ENCODE measurements around the gene VIPR2.
"Not testable (repeated sequence)": the region's sequence is repeated elsewhere in the genome, so short reads cannot be mapped to it uniquely, and the experiment has no call there.

VIPR2 gene

DNA sequence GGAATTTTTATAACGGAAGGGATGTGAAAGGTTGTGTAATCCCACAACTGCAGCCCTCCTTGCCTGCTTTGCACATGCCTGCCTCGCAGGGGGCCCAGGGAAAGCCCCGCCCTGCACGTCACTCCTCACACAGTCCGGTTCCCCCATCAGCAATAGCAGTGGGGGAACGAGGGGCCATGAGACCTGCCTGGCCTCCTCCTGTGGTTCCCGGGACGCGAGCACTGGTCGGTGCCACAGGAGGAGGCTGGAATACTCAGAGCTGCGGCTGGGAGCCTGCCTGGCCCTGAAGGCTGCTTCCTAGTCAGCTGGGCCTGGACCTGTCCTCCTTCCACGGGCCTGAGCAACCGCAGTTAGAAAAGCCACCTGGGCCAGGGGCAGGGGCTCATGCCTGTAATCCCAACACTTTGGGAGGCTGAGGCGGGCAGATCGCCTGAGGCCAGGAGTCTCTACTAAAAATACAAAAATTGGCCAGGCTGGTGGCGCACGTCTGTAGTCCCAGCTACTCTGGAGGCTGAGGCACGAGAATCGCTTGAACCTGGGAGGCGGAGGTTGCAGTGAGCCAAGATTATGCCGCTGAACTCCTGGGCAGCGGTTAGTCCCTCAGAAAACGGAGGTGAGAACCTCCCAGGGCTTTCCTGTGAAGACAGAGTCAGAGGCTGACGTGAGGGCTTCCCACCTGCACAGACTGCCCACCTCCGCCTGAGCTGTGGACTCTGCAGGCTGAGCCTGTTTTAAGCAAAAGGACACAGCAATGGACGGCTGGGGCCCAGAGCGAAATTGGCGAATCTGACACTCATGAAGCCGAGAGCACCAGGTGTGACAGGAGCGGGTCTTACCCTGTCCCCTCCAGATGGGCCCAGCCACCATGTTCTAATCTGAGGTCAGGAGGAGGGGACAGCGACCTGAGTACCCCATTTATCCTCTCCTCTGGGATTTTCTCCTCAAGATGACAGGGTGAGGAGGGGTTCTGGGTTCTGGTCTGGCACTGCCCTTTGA is 52.9 kb downstream of the VIPR2 start:
- no peak for DNase-seq (ENCODE audit: low spot score)

DNA sequence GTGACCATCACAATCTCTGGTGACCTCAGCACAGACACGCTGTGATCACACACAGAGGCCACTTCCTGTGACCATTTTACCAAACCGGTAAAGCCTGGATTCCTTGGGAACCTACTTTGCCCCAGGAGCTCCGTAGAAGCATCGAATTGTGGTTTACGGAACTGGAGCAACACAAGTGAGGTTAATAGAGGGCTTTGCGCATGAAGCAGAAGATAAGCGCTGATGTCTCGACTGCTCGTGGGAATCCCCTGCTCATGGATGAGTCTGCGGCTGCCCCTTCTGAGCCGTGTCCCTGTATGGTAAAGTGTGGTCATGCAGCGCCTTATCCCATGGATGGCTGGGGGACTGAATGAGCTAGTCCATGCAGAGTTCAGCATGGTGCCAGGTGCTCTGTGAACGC is 53.6 kb downstream of the VIPR2 start:
- DNase-seq (ENCODE audit: low spot score): no peak

DNA sequence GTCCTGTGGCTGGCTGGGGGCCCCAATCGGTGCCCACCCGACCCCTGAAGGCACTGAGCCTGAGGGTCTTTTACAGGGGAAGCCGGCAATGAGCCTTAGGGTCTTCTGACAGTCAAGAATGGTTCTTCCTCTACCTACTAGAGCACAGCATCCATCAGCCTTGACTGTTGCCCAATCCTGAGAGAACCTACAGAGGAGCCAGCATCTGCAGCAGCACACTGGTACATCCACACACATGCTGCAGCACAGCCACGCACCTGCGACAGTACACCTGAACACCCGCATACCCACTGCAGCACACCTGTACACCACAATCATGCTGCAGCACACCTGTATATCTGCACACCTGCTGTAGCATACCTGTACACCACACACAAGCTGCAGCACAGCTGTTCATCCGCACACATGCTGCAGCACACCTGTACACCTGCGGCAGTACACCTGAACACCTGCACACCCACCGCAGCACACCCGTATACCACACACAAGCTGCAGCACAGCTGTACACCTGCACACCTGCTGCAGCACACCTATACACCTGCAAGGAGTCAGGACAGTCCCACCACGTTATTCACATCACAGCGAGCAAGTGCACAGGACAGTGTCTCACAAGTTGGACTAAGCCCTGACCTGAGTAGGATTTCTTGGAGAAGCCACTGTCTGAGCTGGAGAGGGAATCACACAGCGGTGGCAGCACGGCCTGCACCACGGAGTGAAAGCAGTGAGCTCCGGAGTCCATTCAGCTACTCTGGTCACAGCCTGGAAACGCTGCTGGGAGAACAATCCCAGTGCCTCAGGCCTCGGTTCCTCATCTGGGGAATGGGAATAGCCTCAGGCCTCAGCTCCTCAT is 56.4 kb downstream of the VIPR2 start:
- no peak for DNase-seq (ENCODE audit: low spot score)

DNA sequence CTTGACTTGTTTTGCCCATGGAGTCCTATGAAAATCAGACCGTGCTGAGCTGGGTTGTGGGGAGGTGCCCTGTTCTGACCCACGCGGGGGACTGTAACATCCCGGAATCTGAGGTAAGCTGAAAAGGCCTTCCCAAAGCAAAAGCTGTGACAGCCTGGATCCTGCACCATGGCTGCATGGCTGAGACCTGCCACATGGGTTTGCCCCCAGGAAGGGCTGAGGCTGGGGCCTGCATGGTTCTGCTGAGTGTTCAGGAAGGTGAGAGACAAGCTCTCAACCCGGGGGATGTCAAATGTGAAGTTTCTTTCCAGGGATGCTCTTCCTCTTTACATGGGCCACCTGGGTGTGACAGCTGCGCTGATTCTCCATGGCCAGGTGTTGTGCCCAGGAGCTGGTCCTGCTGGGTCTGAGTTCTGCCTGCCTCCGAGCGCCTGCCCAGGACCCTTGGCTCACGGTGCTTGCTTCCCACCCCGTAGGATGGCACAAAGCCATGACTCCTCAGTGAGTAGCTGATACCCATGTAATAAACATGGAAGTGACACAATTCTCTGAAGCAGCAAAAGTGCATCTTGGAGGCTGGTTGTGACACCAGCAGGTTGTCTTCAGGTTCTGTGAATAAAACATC is 58.3 kb downstream of the VIPR2 start:
- DNase-seq (ENCODE audit: low spot score): no peak

DNA sequence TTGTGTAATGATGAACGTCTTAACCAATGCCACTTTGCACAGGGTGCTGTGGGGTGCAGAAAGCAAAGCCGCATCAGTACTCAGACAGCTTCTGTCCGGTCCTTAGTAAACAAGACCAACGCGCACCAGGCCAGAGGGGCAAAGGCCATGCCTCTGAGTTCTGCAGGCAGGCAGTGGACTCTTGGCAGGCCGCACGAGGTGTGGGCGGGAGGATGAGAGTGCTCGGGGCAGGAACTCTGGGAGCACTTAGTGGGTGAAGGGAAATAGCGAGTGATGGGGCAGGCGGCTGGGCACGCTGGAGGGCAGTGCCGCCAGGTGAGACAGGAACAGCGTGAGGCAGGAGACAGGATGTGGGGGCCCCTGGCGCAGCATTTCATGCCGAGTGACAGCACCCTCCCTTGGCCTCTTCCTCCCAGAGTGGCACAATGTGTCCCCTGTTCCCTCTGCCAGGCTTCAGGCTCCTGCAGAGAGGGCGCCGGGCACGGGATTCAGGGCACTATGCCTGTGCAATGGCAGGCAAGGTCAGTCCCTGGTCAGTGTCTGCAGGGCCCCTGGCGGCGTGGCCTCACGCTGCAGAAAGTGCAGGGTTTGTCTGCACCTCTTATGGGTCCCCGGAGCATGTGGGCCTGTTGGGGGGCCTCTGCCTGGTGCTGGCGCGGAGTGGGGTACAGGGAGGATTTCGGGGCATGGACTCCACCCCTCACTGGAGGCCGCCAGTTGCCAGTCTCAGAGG is 60.4 kb downstream of the VIPR2 start:
- no peak for DNase-seq (ENCODE audit: low spot score)

DNA sequence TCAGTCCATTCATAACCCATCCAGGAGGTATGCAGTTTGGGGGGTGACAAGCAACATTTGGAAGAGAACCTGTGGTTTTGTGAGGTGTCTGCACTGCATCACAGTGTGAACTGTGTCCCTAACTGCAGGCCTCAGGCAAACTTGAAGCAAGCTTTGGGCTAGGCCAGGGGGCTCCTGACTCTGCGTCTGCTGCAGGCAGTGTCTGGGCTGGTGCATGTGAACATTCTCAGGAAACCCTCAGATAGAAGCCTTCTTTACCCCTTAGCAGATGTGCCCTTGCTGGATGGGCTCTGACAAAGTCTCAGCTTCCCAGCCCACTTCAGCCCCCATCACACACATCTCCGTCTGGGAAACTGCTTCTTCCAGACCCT is 61.0 kb downstream of the VIPR2 start:
- no peak for DNase-seq (ENCODE audit: low spot score)

DNA sequence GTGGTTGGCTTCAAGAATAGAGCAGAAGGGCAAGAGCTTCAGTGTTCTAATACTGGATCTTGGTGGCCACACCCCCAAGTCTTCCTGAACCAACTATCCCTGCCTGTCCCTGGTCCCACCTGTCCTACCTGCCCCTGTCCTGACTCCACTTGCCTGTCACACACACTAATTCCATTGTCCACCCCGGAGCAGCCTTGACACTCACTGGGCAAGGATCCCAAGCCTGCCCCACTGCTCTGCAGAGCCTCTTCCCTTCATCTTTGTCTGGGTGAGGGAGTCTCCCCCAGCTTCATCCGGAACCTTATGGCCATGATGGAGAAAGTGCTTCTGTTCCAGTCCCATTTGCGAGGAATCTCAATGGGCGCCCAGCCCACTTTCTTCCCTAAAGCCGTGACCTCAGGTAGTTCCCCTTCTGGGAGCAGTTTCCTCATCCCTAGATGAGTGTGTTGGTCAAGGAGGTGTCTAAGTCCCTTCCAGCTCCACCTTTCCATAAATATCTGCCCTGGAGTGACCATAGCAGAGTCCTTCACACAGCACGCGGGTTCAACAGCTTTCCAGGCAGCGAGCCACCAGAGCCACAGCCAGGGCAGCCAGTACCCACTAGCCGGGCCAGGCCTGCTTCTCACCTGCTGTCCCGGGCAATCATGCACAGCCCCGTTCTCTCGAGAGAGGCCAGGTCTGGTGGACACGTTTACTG is 61.5 kb downstream of the VIPR2 start:
- no peak for DNase-seq (ENCODE audit: low spot score)

DNA sequence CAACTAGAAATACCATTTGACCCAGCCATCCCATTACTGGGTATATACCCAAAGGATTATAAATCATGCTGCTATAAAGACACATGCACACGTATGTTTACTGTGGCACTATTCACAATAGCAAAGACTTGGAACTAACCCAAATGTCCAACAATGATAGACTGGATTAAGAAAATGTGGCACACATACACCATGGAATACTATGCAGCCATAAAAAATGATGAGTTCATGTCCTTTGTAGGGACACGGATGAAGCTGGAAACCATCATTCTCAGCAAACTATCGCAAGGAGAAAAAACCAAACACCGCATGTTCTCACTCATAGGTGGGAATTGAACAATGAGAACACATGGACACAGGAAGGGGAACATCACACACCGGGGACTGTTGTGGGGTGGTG is 62.6 kb downstream of the VIPR2 start:
- DNase-seq (ENCODE audit: low spot score): not testable (repeated sequence)

DNA sequence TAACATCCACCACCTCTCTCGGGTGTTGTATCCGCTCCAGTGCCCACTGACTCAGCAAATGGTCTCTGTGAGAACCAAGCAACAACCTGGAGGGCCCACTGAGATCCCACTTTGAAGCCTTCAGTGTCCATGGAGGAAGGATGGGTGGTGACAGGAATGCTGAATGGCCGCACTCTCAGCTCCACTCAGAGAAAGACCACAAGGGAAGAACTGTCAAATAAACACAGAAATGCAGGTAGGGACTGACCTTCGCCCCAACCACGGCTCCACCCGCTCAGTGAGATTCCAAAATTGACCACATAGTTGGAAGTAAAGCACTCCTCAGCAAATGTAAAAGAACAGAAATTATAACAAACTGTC is 65.8 kb downstream of the VIPR2 start:
- DNase-seq (ENCODE audit: low spot score): no peak

DNA sequence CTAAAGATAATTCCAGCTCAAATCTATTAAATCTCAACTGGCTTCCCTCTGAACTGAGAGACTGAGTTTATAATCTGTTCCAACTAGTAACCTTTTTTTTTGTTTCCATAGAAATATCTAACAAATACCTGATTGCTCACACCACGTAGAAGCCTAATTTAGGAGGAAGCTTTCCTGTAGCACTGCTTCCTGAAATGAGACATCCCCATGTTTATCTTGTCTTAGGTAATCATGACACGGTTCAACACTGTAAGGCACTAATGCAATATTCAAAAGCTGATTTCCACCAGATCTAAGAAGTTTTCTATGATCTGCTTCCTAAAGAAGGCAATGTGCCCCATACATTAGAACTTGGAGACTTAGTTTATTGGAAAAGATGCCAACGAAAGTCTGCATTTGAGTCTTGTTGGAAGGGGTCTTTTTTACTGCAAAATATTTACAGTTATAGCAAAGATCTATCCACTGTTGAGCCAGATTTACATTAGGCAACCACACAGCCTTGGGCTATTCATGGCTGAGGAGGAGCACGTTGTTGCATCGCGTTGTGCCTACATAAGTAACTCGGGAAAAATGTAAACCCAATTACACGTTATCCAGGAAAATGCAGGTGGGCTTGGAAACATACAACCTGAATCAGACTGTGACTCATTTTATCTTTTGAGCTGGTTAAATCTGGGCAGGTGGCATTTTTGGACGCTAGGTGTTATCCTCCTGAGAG is 66.3 kb downstream of the VIPR2 start:
- DNase-seq (ENCODE audit: low spot score): no peak

DNA sequence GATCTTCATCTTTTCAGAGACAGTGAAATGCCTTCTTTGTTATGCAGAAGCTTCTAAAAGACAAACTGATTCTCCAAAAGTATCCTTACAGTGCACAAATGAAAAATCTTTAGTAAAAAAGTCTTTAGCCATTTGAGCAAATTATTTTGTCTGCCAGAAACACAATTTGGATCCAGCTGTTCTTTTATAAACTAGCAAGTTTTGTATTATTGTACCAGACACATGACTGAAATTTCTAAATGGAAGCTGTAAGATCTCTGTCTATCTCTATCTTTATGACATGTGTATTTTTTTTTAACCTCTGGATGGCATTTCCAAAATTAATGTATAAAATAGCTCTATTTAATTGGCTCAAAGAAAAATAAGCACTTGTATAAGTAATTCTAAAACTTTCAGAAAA is 68.3 kb downstream of the VIPR2 start:
- no peak for DNase-seq (ENCODE audit: low spot score)

DNA sequence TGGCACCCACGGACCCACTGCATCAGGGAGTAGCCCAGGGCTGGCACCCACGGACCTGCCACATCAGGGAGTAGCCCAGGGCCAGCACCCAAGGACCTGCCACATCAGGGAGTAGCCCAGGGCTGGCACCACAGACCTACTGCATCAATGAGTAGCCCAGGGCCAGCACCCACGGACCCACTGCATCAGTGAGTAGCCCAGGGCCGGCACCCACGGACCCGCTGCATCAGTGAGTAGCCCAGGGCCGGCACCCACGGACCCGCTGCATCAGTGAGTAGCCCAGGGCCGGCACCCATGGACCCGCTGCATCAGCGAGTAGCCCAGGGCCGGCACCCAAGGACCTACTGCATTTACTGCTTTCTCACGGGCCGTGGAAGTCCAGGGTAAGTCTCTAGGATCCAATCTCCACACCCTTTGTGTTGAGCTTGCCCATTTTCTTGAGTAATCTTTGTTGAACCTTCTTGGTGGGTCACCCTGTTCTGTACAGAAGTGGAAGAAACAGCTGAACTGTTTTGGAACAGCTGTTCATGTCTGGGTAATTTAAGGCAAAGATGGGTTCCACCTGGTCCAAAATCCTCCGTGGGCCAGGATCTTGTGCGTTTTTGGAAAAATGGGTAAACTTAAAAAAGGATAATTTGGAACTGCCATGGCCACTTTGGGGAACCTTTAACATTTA is 69.0 kb downstream of the VIPR2 start:
- DNase-seq (ENCODE audit: low spot score): no peak

DNA sequence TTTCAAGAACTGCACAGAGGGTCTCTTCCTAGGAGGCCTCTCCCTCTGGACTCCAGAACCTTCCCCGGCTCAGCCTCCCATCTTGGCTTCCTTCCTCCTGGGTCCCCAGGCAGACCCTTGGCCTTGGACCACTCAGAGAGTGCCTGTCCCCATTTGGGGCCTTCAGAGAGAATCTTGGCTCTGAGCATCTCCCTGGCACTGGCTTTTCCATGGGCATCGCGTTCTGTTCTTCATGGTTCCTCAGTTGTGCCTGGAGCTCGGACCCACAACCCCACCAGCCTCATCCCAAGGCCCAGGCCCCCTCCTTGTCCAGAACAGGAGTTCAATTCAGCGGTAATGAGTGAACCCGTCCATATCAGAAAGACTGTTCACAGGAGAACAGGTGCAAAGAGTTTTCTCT is 73.4 kb downstream of the VIPR2 start:
- no peak for DNase-seq (ENCODE audit: low spot score)

DNA sequence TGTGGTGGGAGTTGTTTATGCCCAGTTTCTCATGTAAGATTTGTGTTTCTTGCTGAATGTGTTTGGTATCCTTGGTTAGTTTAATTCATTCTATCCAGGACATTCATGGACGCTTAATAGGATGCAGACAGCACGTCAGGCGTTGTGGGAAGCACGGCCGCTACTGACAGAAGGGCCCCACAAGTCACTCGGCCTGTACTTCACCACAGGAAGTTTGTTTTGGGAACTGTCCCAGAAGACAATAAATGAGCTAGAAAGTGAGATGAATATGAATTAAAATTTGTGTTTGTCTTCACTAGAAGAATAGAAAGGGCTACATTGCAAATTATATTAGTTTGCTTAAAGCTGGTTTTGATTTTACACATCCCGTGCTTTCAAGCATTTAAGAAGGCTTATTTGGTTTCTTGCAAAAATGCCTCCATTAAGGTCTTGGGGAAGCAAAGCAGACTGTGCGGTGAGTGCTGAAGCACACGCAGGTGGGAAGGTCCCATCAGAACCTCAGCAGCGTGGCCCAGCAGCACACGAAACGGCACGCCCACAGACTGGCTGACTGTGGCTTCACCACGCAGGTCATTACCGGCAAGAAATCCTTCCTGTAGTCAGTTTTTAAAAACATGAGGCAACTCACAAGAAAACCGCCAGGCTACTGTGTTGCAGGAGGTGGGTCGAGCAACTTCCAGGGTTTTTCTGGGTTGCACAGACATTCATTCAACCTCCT is 74.1 kb downstream of the VIPR2 start:
- no peak for DNase-seq (ENCODE audit: low spot score)

DNA sequence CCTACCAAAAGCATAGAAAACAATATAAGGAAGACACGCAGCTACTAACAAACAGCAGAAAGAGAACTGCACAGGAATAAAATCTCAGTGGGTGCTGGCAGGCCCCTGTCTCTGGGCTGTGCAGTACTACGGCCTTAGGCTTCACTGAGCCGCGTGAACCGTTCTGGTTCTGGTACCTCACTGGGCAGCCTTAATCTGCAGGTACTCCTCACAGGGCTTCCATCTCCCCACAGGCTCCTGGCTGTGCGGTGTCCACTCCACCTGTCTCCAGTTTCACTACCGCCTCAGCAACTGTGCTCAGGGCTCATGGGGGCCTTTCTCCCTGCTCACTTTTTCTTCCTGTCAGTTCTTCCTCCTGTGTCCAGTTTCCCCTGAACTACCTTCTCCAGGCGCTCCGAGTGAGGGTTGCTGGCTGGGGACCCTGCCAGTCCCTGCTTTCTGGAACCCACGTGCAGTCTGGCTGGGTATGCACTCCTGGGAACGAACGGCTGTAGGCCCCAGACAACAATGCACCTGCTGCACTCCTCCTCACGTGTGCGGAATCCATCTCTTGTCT is 75.7 kb downstream of the VIPR2 start:
- DNase-seq (ENCODE audit: low spot score): no peak

DNA sequence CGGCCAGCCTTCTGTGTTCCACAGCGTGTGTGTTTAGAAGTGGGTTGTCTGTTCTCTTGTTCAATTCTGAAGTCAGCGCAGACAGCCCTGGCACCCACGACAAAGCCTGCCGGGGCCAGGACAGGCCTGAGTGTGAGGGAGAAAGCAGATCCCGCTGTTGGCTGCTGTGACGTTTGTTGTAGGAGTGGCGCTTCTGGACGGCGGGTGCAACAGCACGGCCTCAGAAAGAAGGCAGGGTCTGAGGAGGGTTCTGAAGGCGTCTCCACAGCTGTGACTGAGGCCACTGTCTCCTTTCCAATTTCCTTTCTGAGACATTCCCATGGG is 76.2 kb downstream of the VIPR2 start:
- no peak for DNase-seq (ENCODE audit: low spot score)

DNA sequence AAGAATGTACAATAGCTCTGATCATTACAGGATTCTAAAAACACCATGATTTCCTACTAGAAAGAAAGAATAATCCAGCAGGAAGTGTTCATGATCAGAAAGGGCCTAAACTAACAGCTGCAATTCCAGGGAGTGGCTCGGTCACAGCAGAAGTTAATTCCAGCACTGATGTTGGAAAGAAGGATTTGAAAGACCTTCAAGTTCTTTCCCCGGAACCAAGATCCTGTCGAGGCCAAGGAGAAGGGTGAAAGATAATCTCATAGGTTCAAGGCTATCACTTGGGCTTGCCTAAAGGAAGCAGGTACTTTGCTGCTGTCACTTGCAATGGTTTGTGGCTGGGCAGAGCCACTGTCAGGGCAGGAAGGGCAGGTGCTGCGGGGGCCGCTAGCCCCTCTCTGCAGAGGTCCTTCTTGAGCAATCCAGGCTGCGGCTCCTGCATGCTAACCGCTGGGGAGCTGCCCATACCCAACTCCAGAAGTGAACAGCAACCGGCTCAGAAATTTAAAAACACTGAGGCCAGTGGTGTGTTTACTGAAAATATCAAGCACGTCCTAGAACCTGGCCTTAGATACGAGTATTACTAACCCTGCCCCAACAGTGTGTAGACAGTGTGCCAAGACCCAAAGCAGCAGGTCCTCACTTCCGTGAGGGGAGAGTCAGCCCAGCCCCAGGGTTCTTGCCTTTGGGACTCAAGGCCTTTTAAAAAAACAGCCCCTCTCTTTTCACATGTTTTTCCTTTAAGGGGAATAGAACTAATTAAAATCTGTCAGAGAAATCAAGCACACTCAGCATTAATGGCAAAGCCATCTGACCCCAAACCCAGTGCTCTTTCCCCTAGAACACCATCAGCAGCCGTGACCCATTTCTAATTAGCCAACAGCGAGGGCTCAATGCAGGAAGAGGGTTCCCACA is 76.8 kb downstream of the VIPR2 start:
- no peak for DNase-seq (ENCODE audit: low spot score)

All from hematopoietic multipotent progenitor cell treated with erythropoietin and hydrocortisone succinate and interleukin-3 and kit ligand, for 15 days (in vitro differentiated cells).